ENCODE measurements around the gene PHGDH. TPM values are rescaled to one million over a fixed set of nuclear protein-coding genes. Genes with fewer than 3 reads are reported as not detected.
"Not testable (repeated sequence)": the region's sequence is repeated elsewhere in the genome, so short reads cannot be mapped to it uniquely, and the experiment has no call there.

The PHGDH gene
- total RNA-seq, 1 donor from 2014 or later: 60.8 TPM

DNA sequence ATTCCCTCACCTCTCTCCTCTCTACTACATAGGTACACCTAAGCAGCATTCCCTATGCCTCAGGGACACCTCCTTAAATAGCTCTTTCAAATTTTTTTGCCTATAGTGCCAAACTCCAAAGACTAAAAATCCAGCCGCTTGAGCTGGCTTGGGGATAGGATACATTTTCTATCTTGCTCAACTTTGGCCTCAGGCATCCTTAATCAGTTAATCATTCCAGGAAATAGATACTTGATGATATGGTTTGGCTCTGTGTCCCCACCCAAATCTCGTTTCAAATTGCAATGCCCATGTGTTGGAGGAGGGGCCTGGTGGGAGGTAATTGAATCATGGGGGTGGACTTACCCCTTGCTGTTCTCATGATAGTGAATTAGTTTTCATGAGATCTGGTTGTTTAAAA, 11.4 kb upstream of the PHGDH start:
- TF ChIP-seq CTCF (IDR thresholded peaks at IDR 0.05): no peak
- Histone ChIP-seq H3K4me1 (no peaks in the 10 kb centered on the region), H3K4me3 (no peak overlapping the region), H3K27ac (no peak overlapping the region), H3K9me3 (peaks cover 11% of the 10 kb centered on the region), H3K27me3 (ENCODE audit: low read depth) (no peaks in the 10 kb centered on the region), H3K36me3 (no peaks in the 10 kb centered on the region)
- ATAC-seq (no peak), DNase-seq (no peak)
- intact Hi-C loops (cut with DNase I): no loop called here

DNA sequence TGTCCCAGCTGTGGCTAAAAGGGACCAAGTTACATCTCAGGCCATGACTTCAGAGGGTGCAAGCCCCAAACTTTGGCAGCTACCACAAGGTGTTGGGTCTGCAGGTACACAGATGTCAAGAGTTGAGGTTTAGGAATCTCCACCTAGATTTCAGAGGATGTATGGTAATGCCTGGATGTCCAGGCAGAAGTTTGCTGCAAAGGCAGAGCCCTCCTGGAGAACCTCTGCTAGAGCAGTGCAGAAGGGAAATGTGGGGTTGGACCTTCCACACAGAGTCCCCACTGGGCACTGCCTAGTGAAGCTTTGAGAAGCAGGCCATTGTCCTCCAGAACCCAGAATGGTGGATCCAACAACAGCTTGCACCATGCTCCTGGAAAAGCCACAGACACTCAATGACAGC, 10.1 kb upstream of the PHGDH start:
- no peak overlapping the region for H3K4me3 ChIP-seq
- DNase-seq: no peak
- peaks cover 11% of the 10 kb centered on the region for H3K9me3 ChIP-seq
- intact Hi-C loops (cut with DNase I): no loop called here
- no peaks in the 10 kb centered on the region for H3K27me3 ChIP-seq (ENCODE audit: low read depth)
- H3K36me3 ChIP-seq: no peaks in the 10 kb centered on the region
- no peak overlapping the region for H3K27ac ChIP-seq
- H3K4me1 ChIP-seq: no peaks in the 10 kb centered on the region
- no peak for ATAC-seq
- TF ChIP-seq CTCF (IDR thresholded peaks at IDR 0.05): no peak

DNA sequence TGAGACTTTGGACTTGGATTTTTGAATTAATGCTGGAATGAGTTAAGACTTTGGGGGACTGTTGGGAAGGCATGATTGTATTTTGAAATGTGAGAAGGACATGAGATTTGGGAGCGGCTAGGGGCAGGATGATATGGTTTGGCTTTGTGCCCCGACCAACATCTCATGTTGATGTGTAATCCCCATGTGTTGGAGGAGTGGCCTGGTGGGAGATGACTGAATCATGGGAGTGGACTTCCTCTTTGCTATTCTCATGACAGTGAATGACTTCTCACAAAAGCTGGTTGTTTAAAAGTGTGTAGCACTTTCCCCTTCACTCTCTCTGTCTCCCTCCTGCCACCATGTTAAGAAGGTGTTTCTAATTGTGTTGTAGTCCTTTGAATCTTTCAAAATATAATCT, 9.3 kb upstream of the PHGDH start:
- Histone ChIP-seq H3K27ac (no peak overlapping the region), H3K4me1 (no peaks in the 10 kb centered on the region), H3K4me3 (no peak overlapping the region), H3K27me3 (ENCODE audit: low read depth) (no peaks in the 10 kb centered on the region), H3K9me3 (peaks cover 11% of the 10 kb centered on the region), H3K36me3 (no peaks in the 10 kb centered on the region)
- ATAC-seq (peak in 1 of 2 donors; percentile 57), DNase-seq (no peak)
- intact Hi-C loops (cut with DNase I): no loop called here
- TF ChIP-seq CTCF (IDR thresholded peaks at IDR 0.05): no peak

GRCh38 chr1:119703666-119704450, 7.9 kb upstream of the PHGDH start:
- intact Hi-C loops (cut with DNase I): no loop called here
- Histone ChIP-seq H3K9me3 (peaks cover 11% of the 10 kb centered on the region), H3K4me3 (no peak overlapping the region), H3K27ac (no peak overlapping the region), H3K36me3 (no peaks in the 10 kb centered on the region), H3K4me1 (no peaks in the 10 kb centered on the region), H3K27me3 (ENCODE audit: low read depth) (no peaks in the 10 kb centered on the region)
- DNase-seq (no peak), ATAC-seq (no peak)
- TF ChIP-seq CTCF (IDR thresholded peaks at IDR 0.05): no peak

- H3K27ac ChIP-seq; H3K9me3 ChIP-seq; H3K27me3 ChIP-seq (ENCODE audit: low read depth); H3K4me3 ChIP-seq; H3K4me1 ChIP-seq; H3K36me3 ChIP-seq; intact Hi-C loops (cut with DNase I); ATAC-seq; DNase-seq: not testable (repeated sequence)
Observed at GRCh38 chr1:119706599-119706998, 5.1 kb upstream of the PHGDH start.

DNA sequence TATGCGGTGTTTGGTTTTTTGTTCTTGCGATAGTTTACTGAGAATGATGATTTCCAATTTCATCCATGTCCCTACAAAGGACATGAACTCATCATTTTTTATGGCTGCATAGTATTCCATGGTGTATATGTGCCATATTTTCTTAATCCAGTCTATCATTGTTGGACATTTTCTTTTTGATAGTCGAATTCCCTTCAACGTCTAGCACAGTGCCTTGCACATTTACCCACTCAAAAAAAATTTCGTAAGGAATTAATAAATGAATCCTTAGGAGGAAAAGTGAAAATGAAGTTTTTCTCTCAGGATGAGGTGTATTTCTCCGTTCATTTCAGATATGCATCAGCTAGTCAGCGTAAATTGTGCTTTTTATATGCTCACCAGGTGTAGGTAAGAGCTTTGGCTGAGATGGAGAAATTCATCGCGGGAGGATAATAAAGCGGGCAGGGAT, 354 bp upstream of the PHGDH start:
- Histone ChIP-seq H3K27me3 (ENCODE audit: low read depth) (peaks cover 22% of the 10 kb centered on the region), H3K4me3 (peak overlapping the region; percentile 64), H3K4me1 (peaks cover 19% of the 10 kb centered on the region)
- intact Hi-C loops (cut with DNase I); DNase-seq; ATAC-seq; H3K27ac ChIP-seq; H3K36me3 ChIP-seq; H3K9me3 ChIP-seq: not testable (repeated sequence)
